ENCODE results near the gene CDK10. TPM values are rescaled to one million over a fixed set of nuclear protein-coding genes. Genes with fewer than 3 reads are reported as not detected.
A peak's percentile ranks its signal among the peaks of the same experiment; 100 is the strongest.
"Not testable (repeated sequence)": the region's sequence is repeated elsewhere in the genome, so short reads cannot be mapped to it uniquely, and the experiment has no call there.

CDK10 gene
- total RNA-seq, 2 donors from 2014 or later = 47.5 to 105 TPM

- intact Hi-C loops (cut with DNase I) = no loop called here
- no peak overlapping the region for H3K27ac ChIP-seq
- H3K4me3 ChIP-seq = no peak overlapping the region
- H3K9me3 ChIP-seq = no peaks in the 10 kb centered on the region
- DNase-seq (no peak), ATAC-seq (no peak)
- 85 to 88% methylated on average over 9 to 26 of the region's 32 CpGs for WGBS, 2 donors
- TF ChIP-seq POLR2A (IDR thresholded peaks at IDR 0.05) (no peak), CTCF (IDR thresholded peaks at IDR 0.05) (no peak)
- peaks cover 0 to 13% of the 10 kb centered on the region in 2 donors for H3K36me3 ChIP-seq (replicated peaks in 1 of 2; ENCODE audit: insufficient read depth in 1 of 2, low read depth in 2 of 2)
- H3K27me3 ChIP-seq = no peaks in the 10 kb centered on the region
- peaks cover 24% of the 10 kb centered on the region for H3K4me1 ChIP-seq
Measured at GRCh38 chr16:89697616-89698331, 11.3 kb downstream of the CDK10 start.

GRCh38 chr16:89698717-89699116, 12.2 kb downstream of the CDK10 start:
- H3K36me3 ChIP-seq (replicated peaks in 1 of 2; ENCODE audit: insufficient read depth in 1 of 2, low read depth in 2 of 2); DNase-seq; H3K4me3 ChIP-seq; ATAC-seq; H3K27ac ChIP-seq; intact Hi-C loops (cut with DNase I); H3K27me3 ChIP-seq; H3K9me3 ChIP-seq: not testable (repeated sequence)
- peaks cover 24% of the 10 kb centered on the region for H3K4me1 ChIP-seq
- WGBS, 2 donors = 98% methylated on average over 14 of the region's 14 CpGs

DNA sequence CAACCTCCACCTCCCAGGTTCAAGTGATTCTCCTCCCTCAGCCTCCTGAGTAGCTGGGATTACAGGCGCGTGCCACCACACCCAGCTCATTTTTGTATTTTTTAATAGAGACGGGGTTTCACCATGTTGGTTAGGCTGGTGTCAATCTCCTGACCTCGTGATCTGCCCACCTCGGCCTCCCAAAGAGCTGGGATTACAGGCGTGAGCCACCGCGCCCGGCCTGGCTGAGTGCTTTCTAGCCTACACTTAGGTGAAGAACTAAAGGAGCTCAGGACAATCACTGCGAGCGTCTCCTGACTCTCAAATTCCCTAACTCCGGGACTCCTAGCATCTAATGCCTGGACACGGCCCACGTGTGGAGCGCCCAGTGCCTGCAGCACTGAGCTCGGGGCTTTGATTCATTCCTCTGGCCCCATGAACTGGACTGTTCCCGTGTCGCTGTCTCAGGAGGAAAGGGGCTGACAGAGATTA, 13.2 kb downstream of the CDK10 start:
- H3K27me3 ChIP-seq; ATAC-seq; H3K9me3 ChIP-seq; H3K36me3 ChIP-seq (replicated peaks in 1 of 2; ENCODE audit: insufficient read depth in 1 of 2, low read depth in 2 of 2); H3K4me3 ChIP-seq; intact Hi-C loops (cut with DNase I); DNase-seq: not testable (repeated sequence)
- Histone ChIP-seq H3K27ac (peak overlapping the region; percentile 29 to 99 (median 96)), H3K4me1 (peaks cover 24% of the 10 kb centered on the region)
- 56 to 57% methylated on average over 18 of the region's 18 CpGs for WGBS, 2 donors

DNA sequence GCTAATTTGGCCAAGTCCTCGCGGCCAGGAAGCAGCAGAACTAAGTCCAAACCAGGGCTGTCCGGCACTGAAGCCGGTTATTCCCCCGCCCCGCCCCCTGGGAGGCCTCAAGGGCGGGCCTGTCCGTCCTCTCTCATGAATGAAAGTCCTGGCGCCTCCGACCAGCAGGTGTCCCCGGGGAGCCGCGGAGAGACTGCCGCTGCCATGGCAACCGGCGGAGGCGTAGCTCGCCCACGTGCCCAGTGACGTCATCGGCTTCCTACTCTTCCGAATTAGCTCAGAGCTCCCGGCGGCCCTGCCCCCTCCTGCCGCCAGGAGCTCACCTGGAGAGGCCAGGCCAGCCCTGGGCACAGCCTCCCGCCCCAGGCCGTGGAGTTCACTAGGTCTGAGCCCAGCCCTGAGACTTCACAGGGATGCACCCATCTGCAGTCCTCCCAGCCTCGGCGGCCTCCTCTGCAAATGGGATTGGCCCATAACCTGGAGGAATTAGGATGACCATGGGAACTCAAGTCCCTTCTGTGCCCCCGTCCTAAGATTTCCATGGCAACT, 13.7 kb downstream of the CDK10 start:
- WGBS, 2 donors = 0% methylated on average over 2 to 30 of the region's 30 CpGs
- peak; percentile 73 for ATAC-seq
- Histone ChIP-seq H3K9me3 (no peaks in the 10 kb centered on the region), H3K4me3 (no peak overlapping the region), H3K27ac (peak overlapping the region; percentile 89 to 99 (median 96)), H3K36me3 (replicated peaks in 1 of 2; ENCODE audit: insufficient read depth in 1 of 2, low read depth in 2 of 2) (peaks cover 0 to 1% of the 10 kb centered on the region in 2 donors), H3K27me3 (no peaks in the 10 kb centered on the region), H3K4me1 (peaks cover 24% of the 10 kb centered on the region)
- TF ChIP-seq POLR2A (IDR thresholded peaks at IDR 0.05) (peak; percentile 62 to 84 (median 80)), CTCF (IDR thresholded peaks at IDR 0.05) (peak; percentile 58 to 98 (median 94))
- DNase-seq = peak; percentile 100
- intact Hi-C loops (cut with DNase I) = no loop called here

- Histone ChIP-seq H3K4me1 (peaks cover 28% of the 10 kb centered on the region), H3K4me3 (peak overlapping the region; percentile 38 to 53), H3K36me3 (replicated peaks in 1 of 2; ENCODE audit: insufficient read depth in 1 of 2, low read depth in 2 of 2) (no peaks in the 10 kb centered on the region), H3K9me3 (no peaks in the 10 kb centered on the region), H3K27ac (peak overlapping the region; percentile 89 to 99 (median 96)), H3K27me3 (no peaks in the 10 kb centered on the region)
- intact Hi-C loops (cut with DNase I) = no loop called here
- DNase-seq (peak; percentile 74 to 86 (median 82)), ATAC-seq (peak; percentile 43)
- TF ChIP-seq CTCF (IDR thresholded peaks at IDR 0.05) = peak in 3 of 7 experiments; percentile 15 to 31 (median 29)
- TF ChIP-seq POLR2A (IDR thresholded peaks at IDR 0.05) = peak in 2 of 3 donors; percentile 15 to 38
- 2% methylated on average over 9 to 76 of the region's 78 CpGs for WGBS, 2 donors
Measured at GRCh38 chr16:89700649-89701424, 14.3 kb downstream of the CDK10 start.
